Middle frontal gyrus (tissue), 1 donor: ENCODE measurements around the gene OBI1.

Experiments
- DNase-seq: peaks from one replicate; pipeline ENCODE4 v3.0.0-alpha.2; 2015; ENCODE audit warnings: low spot score; ENCODE audit errors: extremely low spot score

Gene OBI1

GRCh38 chr13:78576261-78576660 lies 82.7 kb downstream of the OBI1 start:
- no peak for DNase-seq

GRCh38 chr13:78572459-78572858 lies 86.5 kb downstream of the OBI1 start:
- no peak for DNase-seq

- DNase-seq, result no peak
Measured at GRCh38 chr13:78569029-78569428, 89.9 kb downstream of the OBI1 start.

GRCh38 chr13:78566631-78567030 lies 92.3 kb downstream of the OBI1 start:
- DNase-seq, result no peak
